Ovary (tissue), 9 donors: Measurements from ENCODE around the gene DVL1. TPM values are rescaled to one million over a fixed set of nuclear protein-coding genes. Genes with fewer than 3 reads are reported as not detected.

Experiments
- DNase-seq, 5 donors: peaks; one replicate each; pipeline ENCODE4 v3.0.0-alpha.2; 2019 to 2020
- H3K27ac ChIP-seq, 2 donors: fragments of 200-600 bp; one replicate each; pipeline versions ENCODE4 v1.5.1 to v1.8.0; 2019 to 2022
- H3K27me3 ChIP-seq: fragments of 200-600 bp; one replicate; pipeline ENCODE4 v1.8.0; 2022
- H3K36me3 ChIP-seq: fragments of 200-600 bp; sonication (generic); one replicate; pipeline ENCODE4 v1.5.1; 2019
- H3K4me1 ChIP-seq: one replicate; pipeline ENCODE4 v1.8.1; 2013; ENCODE audit warnings: mild to moderate bottlenecking, moderate library complexity; ENCODE audit not compliant: insufficient read depth
- H3K4me3 ChIP-seq: fragments of 200-600 bp; sonication (generic); one replicate; pipeline ENCODE4 v1.5.1; 2017
- H3K9me3 ChIP-seq, 2 donors: fragments of 200-600 bp in 1 of 2; sonication (generic) in 1 of 2; one replicate each; pipeline versions ENCODE4 v1.5.1 to v1.8.1; 2013 to 2019; ENCODE audit warnings: mild to moderate bottlenecking in 1 of 2, moderate library complexity in 1 of 2
- EP300 ChIP-seq: sonication (generic); formaldehyde crosslinking; IDR thresholded peaks from one replicate; pipeline ENCODE4 v1.6.1; 2017; ENCODE audit warnings: antibody characterized with exemption
- POLR2A ChIP-seq: fragments of 450-650 bp; IDR thresholded peaks from one replicate; pipeline ENCODE4 v1.6.1; 2017; ENCODE audit warnings: antibody characterized with exemption, mild to moderate bottlenecking, moderate library complexity
- WGBS, 3 donors: extraction: QIAGEN DNeasy Blood & Tissue Kit in 1 of 3; methylation state at CpG; one replicate each; pipeline versions ENCODE4 v1.1.5 to v1.1.7; 2013 to 2017; 5-methylcytosine and 5-hydroxymethylcytosine counted together
- intact Hi-C, 4 donors: fragments of 100-400 bp; cut with DNase I; formaldehyde crosslinking; loops; one replicate each; pipeline versions ENCODE4 v1.11.0 to v1.15.1; 2022 to 2023
- polyA plus RNA-seq, 2 donors: library from polyadenylated mRNA; stranded (reverse); fragments of 200-250 nt in 1 of 2; fragments of 350-450 nt in 1 of 2; fragmentation: Illumina TruSeq in 1 of 2; extraction: RNeasy Lipid Tissue Mini Kit (QIAGEN cat#74804) in 1 of 2; gene quantifications; one replicate each; pipeline ENCODE4 v1.2.3, GENCODE V29; 2013 to 2014
- total RNA-seq, 7 donors: library from RNA; depleted of rRNA in 2 of 7; stranded (reverse); fragments of >200 nt in 2 of 7; fragmentation: NEBNext Ultra II Directional in 3 of 7; extraction: Animal tissue kit (Norgen Biotek cat#: 25700) in 3 of 7; gene quantifications; one replicate each; pipeline versions ENCODE4 v1.1.0 to v1.2.4, GENCODE V29; 2016 to 2023
- TF ChIP-seq, protein P1 (sequence below), 3 donors: fragments of 450-650 bp in 2 of 3; fragments of 200-600 bp in 1 of 3; IDR thresholded peaks; one replicate each; pipeline versions ENCODE4 v1.5.1 to v1.8.0; 2016 to 2022; ENCODE audit warnings: antibody characterized with exemption in 3 of 3, mild to moderate bottlenecking in 1 of 3
- donor health status: DM: no; HTN: no; CAD: no; lungs with moderate emphysema.
- donor health status: DM: no; HTN: no; CAD: no.
- donor health status: Bipolar disorder and iron deficiency.
- donor health status: DM: yes; HTN: yes; CAD: no.
- donor health status: DM: no; HTN: no; CAD: no.
- donor health status: DM: yes; HTN: yes; CAD: no.

The DVL1 gene
- total and polyA plus RNA-seq, 9 donors: 2.1 to 85.2 (median 62.5) TPM

DNA sequence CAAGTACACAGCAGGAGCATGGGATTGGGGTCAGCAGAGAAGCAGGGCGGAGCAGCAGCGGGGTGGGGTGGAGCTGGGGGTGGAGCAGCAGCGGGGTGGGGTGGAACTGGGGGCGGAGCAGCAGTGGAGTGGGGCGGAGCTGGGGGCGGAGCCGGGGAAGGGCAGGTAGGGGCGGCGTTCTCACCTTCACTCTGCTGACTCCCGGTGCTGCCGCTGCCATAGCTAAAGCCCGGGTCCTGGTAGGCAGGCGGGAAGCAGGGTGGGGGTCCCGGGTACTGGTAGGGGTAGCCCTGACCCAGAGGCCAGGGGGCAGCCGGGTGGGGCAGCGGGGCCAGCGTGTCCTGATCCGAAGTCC, 11.4 kb downstream of the DVL1 start:
- TF ChIP-seq EP300 (no peak), POLR2A (no peak)
- TF ChIP-seq, protein P1, sequence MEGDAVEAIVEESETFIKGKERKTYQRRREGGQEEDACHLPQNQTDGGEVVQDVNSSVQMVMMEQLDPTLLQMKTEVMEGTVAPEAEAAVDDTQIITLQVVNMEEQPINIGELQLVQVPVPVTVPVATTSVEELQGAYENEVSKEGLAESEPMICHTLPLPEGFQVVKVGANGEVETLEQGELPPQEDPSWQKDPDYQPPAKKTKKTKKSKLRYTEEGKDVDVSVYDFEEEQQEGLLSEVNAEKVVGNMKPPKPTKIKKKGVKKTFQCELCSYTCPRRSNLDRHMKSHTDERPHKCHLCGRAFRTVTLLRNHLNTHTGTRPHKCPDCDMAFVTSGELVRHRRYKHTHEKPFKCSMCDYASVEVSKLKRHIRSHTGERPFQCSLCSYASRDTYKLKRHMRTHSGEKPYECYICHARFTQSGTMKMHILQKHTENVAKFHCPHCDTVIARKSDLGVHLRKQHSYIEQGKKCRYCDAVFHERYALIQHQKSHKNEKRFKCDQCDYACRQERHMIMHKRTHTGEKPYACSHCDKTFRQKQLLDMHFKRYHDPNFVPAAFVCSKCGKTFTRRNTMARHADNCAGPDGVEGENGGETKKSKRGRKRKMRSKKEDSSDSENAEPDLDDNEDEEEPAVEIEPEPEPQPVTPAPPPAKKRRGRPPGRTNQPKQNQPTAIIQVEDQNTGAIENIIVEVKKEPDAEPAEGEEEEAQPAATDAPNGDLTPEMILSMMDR (IDR thresholded peaks at IDR 0.05): no peak
- intact Hi-C loops: no loop called here
- no peaks in the 10 kb centered on the region for H3K36me3 ChIP-seq
- WGBS, 3 donors: 78 to 85% (median 79%) methylated on average over 18 of the region's 18 CpGs
- no peak for DNase-seq
- no peak overlapping the region for H3K27ac ChIP-seq
- no peak overlapping the region for H3K4me3 ChIP-seq
- no peaks in the 10 kb centered on the region for H3K27me3 ChIP-seq
- H3K9me3 ChIP-seq: no peaks in the 10 kb centered on the region
- H3K4me1 ChIP-seq: no peaks in the 10 kb centered on the region

DNA sequence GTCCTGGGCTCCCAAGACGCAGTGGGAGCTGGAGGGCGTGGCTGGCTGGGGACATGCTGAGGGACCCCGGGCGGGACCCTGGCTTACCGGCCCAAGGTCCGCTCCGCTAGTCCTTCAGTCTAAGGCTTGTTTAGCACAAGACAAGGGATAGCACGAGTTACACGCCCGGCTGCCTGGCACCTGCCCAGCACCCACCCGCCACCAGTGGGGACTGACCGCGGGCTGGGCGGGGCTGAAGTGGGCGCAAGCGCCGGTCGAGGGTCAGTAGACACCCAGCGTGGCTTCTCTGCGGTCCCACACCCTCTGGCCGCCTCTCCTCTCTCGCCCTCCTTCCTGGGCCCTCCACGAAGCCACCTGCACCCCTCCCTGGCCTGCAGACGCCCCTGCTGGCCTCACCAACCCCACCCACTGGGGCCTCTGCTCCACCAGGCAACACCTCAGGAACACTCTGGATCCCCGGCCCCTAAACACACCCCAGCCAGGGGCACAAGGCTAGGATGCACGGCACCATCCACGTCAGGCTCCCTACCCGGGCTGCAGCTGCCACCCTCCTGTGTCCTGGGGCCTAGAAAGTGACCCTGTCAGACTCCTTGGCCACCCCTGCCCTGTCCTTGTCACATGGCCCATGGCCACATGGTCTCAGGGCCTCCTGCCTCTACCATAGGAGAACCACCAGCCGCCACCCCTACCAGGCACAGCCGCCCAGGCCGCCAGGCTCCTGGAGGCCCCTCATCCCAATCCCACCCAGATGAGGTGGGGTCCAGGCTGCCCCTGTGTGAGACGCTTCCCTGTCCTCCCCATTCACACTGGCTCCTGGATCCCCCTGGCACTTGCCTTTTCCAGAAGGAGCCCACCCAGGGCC, 12.1 kb downstream of the DVL1 start:
- Histone ChIP-seq H3K27me3 (no peaks in the 10 kb centered on the region), H3K4me1 (no peaks in the 10 kb centered on the region), H3K36me3 (no peaks in the 10 kb centered on the region), H3K27ac (no peak overlapping the region), H3K4me3 (no peak overlapping the region), H3K9me3 (no peaks in the 10 kb centered on the region)
- TF ChIP-seq, protein P1 (IDR thresholded peaks at IDR 0.05): no peak
- TF ChIP-seq EP300: no peak
- TF ChIP-seq POLR2A: no peak
- DNase-seq: no peak
- intact Hi-C loops: no loop called here
- WGBS, 3 donors: 94 to 96% (median 95%) methylated on average over 32 of the region's 32 CpGs

DNA sequence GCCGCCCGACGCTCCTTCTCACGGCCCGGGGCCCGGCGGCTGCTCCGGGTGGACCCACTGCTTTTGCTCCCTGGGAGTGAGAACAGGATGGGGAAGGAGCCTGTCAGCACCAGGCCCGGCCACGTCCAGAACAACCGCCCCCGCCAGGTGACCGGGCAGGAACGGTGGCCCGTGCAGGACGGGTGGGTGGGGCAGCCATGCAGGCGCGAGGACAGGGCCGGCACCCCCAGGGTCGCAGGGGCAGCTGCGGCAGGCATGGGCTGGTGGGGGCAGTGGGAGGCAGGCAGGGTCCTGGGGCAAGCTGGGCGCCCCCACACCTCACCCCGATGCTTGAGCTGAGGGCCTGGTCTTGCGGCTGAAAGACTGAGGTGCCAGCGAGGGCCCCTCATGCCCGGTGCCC, 12.8 kb downstream of the DVL1 start:
- DNase-seq: no peak
- no peaks in the 10 kb centered on the region for H3K27me3 ChIP-seq
- TF ChIP-seq EP300 (no peak), POLR2A (no peak)
- 88 to 90% (median 89%) methylated on average over 21 to 26 of the region's 26 CpGs for WGBS, 3 donors
- H3K36me3 ChIP-seq: no peaks in the 10 kb centered on the region
- H3K4me1 ChIP-seq: no peaks in the 10 kb centered on the region
- no peak overlapping the region for H3K27ac ChIP-seq
- intact Hi-C loops: no loop called here
- H3K4me3 ChIP-seq: no peak overlapping the region
- no peaks in the 10 kb centered on the region for H3K9me3 ChIP-seq

DNA sequence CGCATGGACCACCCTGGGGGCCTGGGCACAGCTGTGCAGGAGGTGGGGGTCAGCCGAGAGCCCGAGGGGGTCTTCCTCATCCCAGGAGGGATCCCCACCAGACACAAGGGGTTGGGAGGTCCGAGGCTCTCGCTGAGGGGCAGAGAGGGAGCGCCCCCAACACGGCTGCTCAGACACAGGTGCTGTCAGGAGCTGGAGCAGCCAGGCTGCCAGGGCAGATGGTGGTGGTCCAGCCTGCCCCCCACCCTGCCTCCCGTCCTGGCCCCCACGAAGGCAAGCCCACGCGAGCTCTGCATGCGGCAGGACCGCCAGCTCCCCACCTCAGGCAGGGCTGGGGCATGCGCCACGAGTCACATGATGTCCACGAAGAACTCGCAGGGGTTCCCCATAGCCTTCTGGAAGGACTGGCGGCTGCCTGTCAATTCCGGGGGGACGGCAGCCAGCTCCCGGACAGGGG, 13.4 kb downstream of the DVL1 start:
- Histone ChIP-seq H3K9me3 (no peaks in the 10 kb centered on the region), H3K27ac (no peak overlapping the region), H3K27me3 (no peaks in the 10 kb centered on the region), H3K4me1 (no peaks in the 10 kb centered on the region), H3K4me3 (no peak overlapping the region), H3K36me3 (no peaks in the 10 kb centered on the region)
- DNase-seq: no peak
- intact Hi-C loops: no loop called here
- TF ChIP-seq POLR2A (no peak), EP300 (no peak)
- TF ChIP-seq, protein P1 (IDR thresholded peaks at IDR 0.05): no peak
- 81 to 90% (median 83%) methylated on average over 15 to 21 of the region's 21 CpGs for WGBS, 3 donors

DNA sequence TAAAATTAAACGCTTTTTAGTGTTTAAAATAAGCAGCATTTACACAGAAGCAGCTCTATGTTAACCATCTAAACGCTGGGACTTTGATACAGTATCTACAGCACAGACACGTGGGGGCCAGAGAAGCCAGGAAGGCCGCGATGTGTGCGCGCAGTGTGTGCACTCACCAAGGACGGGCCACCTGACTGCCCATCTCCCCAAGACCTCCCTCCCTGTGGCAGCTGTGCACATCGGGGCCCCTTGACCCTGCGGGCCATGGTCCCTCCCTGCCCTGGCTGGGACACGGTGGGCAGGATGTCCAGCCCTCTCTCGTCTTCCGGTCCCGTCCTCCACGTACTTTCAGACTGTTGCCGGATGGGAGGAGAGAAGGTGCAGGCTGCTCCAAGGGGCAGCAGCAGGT, 13.9 kb downstream of the DVL1 start:
- intact Hi-C loops: no loop called here
- Histone ChIP-seq H3K27ac (no peak overlapping the region), H3K9me3 (no peaks in the 10 kb centered on the region), H3K4me1 (no peaks in the 10 kb centered on the region), H3K27me3 (no peaks in the 10 kb centered on the region), H3K4me3 (no peak overlapping the region), H3K36me3 (no peaks in the 10 kb centered on the region)
- DNase-seq: no peak
- TF ChIP-seq POLR2A (no peak), EP300 (no peak)
- TF ChIP-seq, protein P1 (IDR thresholded peaks at IDR 0.05): no peak
- whole genome bisulfite sequencing, 3 donors: 62 to 65% (median 64%) methylated on average over 16 of the region's 16 CpGs
